Astrocyte (in vitro differentiated cells and primary cell): ENCODE measurements around the gene DBI.

Experiments used
- EZH2 ChIP-seq: IDR thresholded peaks from 2 replicates; pipeline ENCODE4 v1.6.1; 2012; ENCODE audit warnings: mild to moderate bottlenecking, low read length, inconsistent platforms; ENCODE audit not compliant: insufficient read depth
- TF ChIP-seq, protein P1 (sequence below): IDR thresholded peaks from 2 replicates; pipeline ENCODE4 v1.5.1; 2011; ENCODE audit warnings: low read depth, mild to moderate bottlenecking, inconsistent platforms, low read length, moderate library complexity; ENCODE audit not compliant: insufficient read depth

- TF ChIP-seq, protein P1, sequence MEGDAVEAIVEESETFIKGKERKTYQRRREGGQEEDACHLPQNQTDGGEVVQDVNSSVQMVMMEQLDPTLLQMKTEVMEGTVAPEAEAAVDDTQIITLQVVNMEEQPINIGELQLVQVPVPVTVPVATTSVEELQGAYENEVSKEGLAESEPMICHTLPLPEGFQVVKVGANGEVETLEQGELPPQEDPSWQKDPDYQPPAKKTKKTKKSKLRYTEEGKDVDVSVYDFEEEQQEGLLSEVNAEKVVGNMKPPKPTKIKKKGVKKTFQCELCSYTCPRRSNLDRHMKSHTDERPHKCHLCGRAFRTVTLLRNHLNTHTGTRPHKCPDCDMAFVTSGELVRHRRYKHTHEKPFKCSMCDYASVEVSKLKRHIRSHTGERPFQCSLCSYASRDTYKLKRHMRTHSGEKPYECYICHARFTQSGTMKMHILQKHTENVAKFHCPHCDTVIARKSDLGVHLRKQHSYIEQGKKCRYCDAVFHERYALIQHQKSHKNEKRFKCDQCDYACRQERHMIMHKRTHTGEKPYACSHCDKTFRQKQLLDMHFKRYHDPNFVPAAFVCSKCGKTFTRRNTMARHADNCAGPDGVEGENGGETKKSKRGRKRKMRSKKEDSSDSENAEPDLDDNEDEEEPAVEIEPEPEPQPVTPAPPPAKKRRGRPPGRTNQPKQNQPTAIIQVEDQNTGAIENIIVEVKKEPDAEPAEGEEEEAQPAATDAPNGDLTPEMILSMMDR = no peak
- no peak for TF ChIP-seq EZH2
These were observed 18.7 kb downstream of the DBI start for GRCh38 chr2:119385466-119385865.
